GM23248 (cell line): ENCODE data around the gene ALX4. TPM values are rescaled to one million over a fixed set of nuclear protein-coding genes. Genes with fewer than 3 reads are reported as not detected.

Experiments used
- DNase-seq: peaks from one replicate; pipeline ENCODE4 v3.0.0-alpha.2; 2015
- H2AFZ ChIP-seq: fragments of 200-600 bp; sonication (generic); 2 replicates; pipeline ENCODE4 v1.6.1; 2016; ENCODE audit warnings: antibody characterized with exemption
- H3F3A ChIP-seq: fragments of 200-600 bp; sonication (generic); 2 replicates; pipeline ENCODE4 v1.6.1; 2016; ENCODE audit warnings: mild to moderate bottlenecking, antibody characterized with exemption, mixed run types; ENCODE audit not compliant: insufficient read depth
- H3K27ac ChIP-seq: fragments of 200-600 bp; sonication (generic); 2 replicates; pipeline ENCODE4 v1.5.1; 2016; ENCODE audit warnings: mild to moderate bottlenecking
- H3K27me3 ChIP-seq: fragments of 200-600 bp; sonication (generic); replicated peaks from 2 replicates; pipeline ENCODE4 v1.6.1; 2016; ENCODE audit warnings: mild to moderate bottlenecking; ENCODE audit not compliant: insufficient read depth
- H3K36me3 ChIP-seq: fragments of 200-600 bp; sonication (generic); 2 replicates; pipeline ENCODE4 v1.6.1; 2016; ENCODE audit warnings: low read depth, mild to moderate bottlenecking
- H3K4me1 ChIP-seq: fragments of 200-600 bp; sonication (generic); 2 replicates; pipeline ENCODE4 v1.6.1; 2016; ENCODE audit warnings: mild to moderate bottlenecking; ENCODE audit not compliant: insufficient read depth
- H3K4me2 ChIP-seq: fragments of 200-600 bp; sonication (generic); one replicate; pipeline ENCODE4 v1.6.1; 2016; ENCODE audit warnings: mild to moderate bottlenecking; ENCODE audit not compliant: unreplicated experiment
- H3K4me3 ChIP-seq: fragments of 200-600 bp; sonication (generic); 2 replicates; pipeline ENCODE4 v1.5.1; 2016; ENCODE audit warnings: mild to moderate bottlenecking
- H3K79me2 ChIP-seq: fragments of 200-600 bp; sonication (generic); 2 replicates; pipeline ENCODE4 v1.6.1; 2016; ENCODE audit warnings: mild to moderate bottlenecking; ENCODE audit not compliant: insufficient read depth
- H3K9ac ChIP-seq: fragments of 200-600 bp; sonication (generic); 2 replicates; pipeline ENCODE4 v1.6.1; 2016; ENCODE audit warnings: mild to moderate bottlenecking
- H3K9me2 ChIP-seq: fragments of 200-600 bp; sonication (generic); 2 replicates; pipeline ENCODE4 v1.6.1; 2016; ENCODE audit warnings: mixed run types, mild to moderate bottlenecking, moderate library complexity; ENCODE audit not compliant: insufficient read depth
- H3K9me3 ChIP-seq: fragments of 200-600 bp; sonication (generic); one replicate; pipeline ENCODE4 v1.6.1; 2017; ENCODE audit warnings: low read depth
- H4K20me1 ChIP-seq: fragments of 200-600 bp; sonication (generic); 2 replicates; pipeline ENCODE4 v1.6.0; 2016; ENCODE audit not compliant: insufficient read depth
- EZH2 ChIP-seq: fragments of 200-600 bp; sonication (generic); IDR thresholded peaks from 2 replicates; pipeline ENCODE4 v1.6.1; 2018; ENCODE audit warnings: antibody characterized with exemption, mild to moderate bottlenecking; ENCODE audit not compliant: insufficient read depth, poor library complexity, severe bottlenecking
- EZH2phosphoT487 ChIP-seq: fragments of 200-600 bp; sonication (generic); IDR thresholded peaks from 2 replicates; pipeline ENCODE4 v1.6.1; 2018; ENCODE audit warnings: antibody characterized with exemption, moderate library complexity, mild to moderate bottlenecking, low read depth; ENCODE audit not compliant: insufficient read depth
- WGBS, 2 experiments: methylation state at CpG; one replicate each; pipeline ENCODE4 v1.1.6; 2015 to 2017; ENCODE audit warnings: low lambda C conversion rate in 2 of 2, low coverage in 1 of 2; ENCODE audit errors: missing lambda C conversion rate in 2 of 2; 5-methylcytosine and 5-hydroxymethylcytosine counted together
- in situ Hi-C: fragments of 300-500 bp; cut with MboI; formaldehyde crosslinking; loops from 2 replicates; pipeline ENCODE4 v1.15.0; 2020
- polyA plus RNA-seq: library from polyadenylated mRNA; unstranded; fragments of >200 nt; fragmentation: Nextera tagmentation; extraction: Ambion mirVana; gene quantifications from 2 replicates; pipeline ENCODE4 v1.2.1, GENCODE V29; 2016
- total RNA-seq: library from RNA; depleted of rRNA; stranded (reverse); fragments of >200 nt; shearing (Covaris generic); gene quantifications from 2 replicates; pipeline ENCODE4 v1.2.3, GENCODE V29; 2014

Gene ALX4
- total and polyA plus RNA-seq, 2 experiments from 2014 or later: not detected

GRCh38 chr11:44221992-44222391 is 87.9 kb downstream of the ALX4 start:
- TF ChIP-seq EZH2: no peak
- no peak for TF ChIP-seq EZH2phosphoT487
- no peaks in the 10 kb centered on the region for H3K27me3 ChIP-seq
- no peaks in the 10 kb centered on the region for H3K36me3 ChIP-seq
- no peaks in the 10 kb centered on the region for H3K9me3 ChIP-seq
- peaks cover 18% of the 10 kb centered on the region; the same call in 1 of the 2 replicates for H3F3A ChIP-seq
- H3K27ac ChIP-seq: no peak overlapping the region
- H3K9me2 ChIP-seq: no peaks in the 10 kb centered on the region
- 93 to 97% methylated on average over 2 of the region's 2 CpGs for WGBS, 2 experiments
- no peak overlapping the region for H3K4me3 ChIP-seq
- no peak overlapping the region for H3K4me2 ChIP-seq
- peaks cover 41% of the 10 kb centered on the region for H3K4me1 ChIP-seq
- no peak for DNase-seq
- in situ Hi-C loops: no loop called here
- no peaks in the 10 kb centered on the region for H3K79me2 ChIP-seq
- no peak overlapping the region for H3K9ac ChIP-seq
- H2AFZ ChIP-seq: no peak overlapping the region
- no peaks in the 10 kb centered on the region for H4K20me1 ChIP-seq

GRCh38 chr11:44221456-44221855 is 88.5 kb downstream of the ALX4 start:
- in situ Hi-C loops: no loop called here
- no peak overlapping the region for H3K4me3 ChIP-seq
- no peak for DNase-seq
- H3F3A ChIP-seq: peaks cover 18% of the 10 kb centered on the region; the same call in 1 of the 2 replicates
- no peak overlapping the region for H2AFZ ChIP-seq
- no peaks in the 10 kb centered on the region for H3K36me3 ChIP-seq
- no peaks in the 10 kb centered on the region for H4K20me1 ChIP-seq
- no peaks in the 10 kb centered on the region for H3K9me2 ChIP-seq
- no peaks in the 10 kb centered on the region for H3K79me2 ChIP-seq
- H3K4me1 ChIP-seq: peaks cover 41% of the 10 kb centered on the region
- 97 to 98% methylated on average over 3 of the region's 3 CpGs for WGBS, 2 experiments
- no peak overlapping the region for H3K27ac ChIP-seq
- H3K9ac ChIP-seq: no peak overlapping the region
- H3K27me3 ChIP-seq: no peaks in the 10 kb centered on the region
- no peak overlapping the region for H3K4me2 ChIP-seq
- H3K9me3 ChIP-seq: no peaks in the 10 kb centered on the region
- TF ChIP-seq EZH2phosphoT487: no peak
- TF ChIP-seq EZH2: no peak

- Histone ChIP-seq H3K9ac (no peak overlapping the region), H4K20me1 (no peaks in the 10 kb centered on the region), H3K27ac (no peak overlapping the region), H3K4me2 (no peak overlapping the region), H3K4me1 (peaks cover 39% of the 10 kb centered on the region), H3K9me3 (no peaks in the 10 kb centered on the region), H3K79me2 (no peaks in the 10 kb centered on the region), H3K27me3 (no peaks in the 10 kb centered on the region), H2AFZ (no peak overlapping the region), H3K4me3 (no peak overlapping the region), H3K36me3 (no peaks in the 10 kb centered on the region), H3F3A (peaks cover 18% of the 10 kb centered on the region; the same call in 1 of the 2 replicates), H3K9me2 (no peaks in the 10 kb centered on the region)
- TF ChIP-seq EZH2phosphoT487 (no peak), EZH2 (no peak)
- 85 to 90% methylated on average over 4 of the region's 4 CpGs for WGBS, 2 experiments
- peak; percentile 55 for DNase-seq
- in situ Hi-C loops: no loop called here
Measured at GRCh38 chr11:44219830-44220796, 89.8 kb downstream of the ALX4 start.

GRCh38 chr11:44217432-44217831 is 92.5 kb downstream of the ALX4 start:
- TF ChIP-seq EZH2 (no peak), EZH2phosphoT487 (no peak)
- Histone ChIP-seq H3K9me3 (no peaks in the 10 kb centered on the region), H3K4me3 (no peak overlapping the region), H3K27me3 (no peaks in the 10 kb centered on the region), H3K9ac (no peak overlapping the region), H3K27ac (no peak overlapping the region), H3K9me2 (no peaks in the 10 kb centered on the region), H4K20me1 (no peaks in the 10 kb centered on the region), H2AFZ (no peak overlapping the region), H3K4me2 (no peak overlapping the region), H3K36me3 (no peaks in the 10 kb centered on the region), H3K4me1 (peaks cover 14% of the 10 kb centered on the region), H3F3A (0 out of 2 replicates have a peak, but pooled peaks cover 5% of the 10 kb centered on the region), H3K79me2 (no peaks in the 10 kb centered on the region)
- 93 to 96% methylated on average over 1 of the region's 1 CpG for WGBS, 2 experiments
- in situ Hi-C loops: no loop called here
- no peak for DNase-seq
